ENCODE measurements around the gene ZNF385B.
"Not testable (repeated sequence)": the region's sequence is repeated elsewhere in the genome, so short reads cannot be mapped to it uniquely, and the experiment has no call there.

The ZNF385B gene

DNA sequence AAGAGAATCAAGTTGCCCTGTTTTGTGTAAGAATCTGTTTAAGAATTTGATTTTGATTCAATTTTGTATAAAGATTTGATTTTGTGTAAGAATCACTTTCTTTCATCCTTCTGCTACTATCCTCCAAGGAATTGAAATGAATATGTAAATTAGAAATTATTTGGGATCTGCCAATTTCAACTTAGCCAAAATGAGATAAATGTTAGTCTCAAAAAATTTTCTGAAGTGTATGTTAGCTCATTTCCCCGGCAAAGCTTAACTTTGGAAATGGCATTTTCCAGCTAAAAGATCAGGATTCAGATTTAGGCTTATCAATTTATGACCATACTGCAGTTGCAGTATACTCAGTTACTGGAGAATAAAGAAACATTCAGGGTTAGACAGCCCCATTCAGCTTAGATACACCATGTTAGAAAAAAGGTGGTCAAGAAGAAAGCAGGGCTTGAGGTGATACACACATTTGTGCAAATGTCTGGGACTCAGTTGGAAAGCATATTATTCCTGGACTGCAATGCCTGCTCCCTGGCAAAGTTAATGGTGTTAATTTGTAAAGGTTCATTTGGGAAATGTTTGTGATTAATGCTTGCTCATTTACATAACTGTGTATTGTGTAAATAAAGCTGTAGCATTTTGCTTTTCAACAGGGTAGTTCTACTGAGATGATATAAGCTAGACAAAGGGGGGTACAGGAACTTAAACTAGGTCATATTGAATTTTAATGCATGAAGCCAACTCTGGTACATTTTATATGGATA lies 349.0 kb downstream of the ZNF385B start:
- DNase-seq (ENCODE audit: low read depth, low spot score): no peak

GRCh38 chr2:179511105-179511789 lies 350.2 kb downstream of the ZNF385B start:
- no peak for DNase-seq (ENCODE audit: low read depth, low spot score)

DNA sequence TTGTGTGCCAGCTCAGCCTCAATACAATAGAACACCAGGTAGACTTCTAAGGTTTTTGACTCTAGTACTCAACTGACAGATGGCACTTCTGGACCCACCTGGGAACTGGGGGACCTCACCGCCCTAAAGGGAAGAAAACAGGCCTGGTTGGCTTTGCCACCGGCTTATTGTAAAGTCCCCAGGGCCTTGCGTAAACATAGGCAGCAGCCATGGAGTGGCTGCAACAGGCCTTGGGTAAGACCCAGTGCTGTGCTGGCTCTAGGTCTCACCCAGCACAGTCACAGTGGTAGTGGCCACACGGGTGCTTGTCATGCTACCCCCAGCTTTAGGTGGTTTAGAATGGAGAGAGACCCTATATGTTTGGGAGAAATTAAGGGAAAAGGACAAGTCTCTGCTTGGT lies 366.1 kb downstream of the ZNF385B start:
- no peak for DNase-seq (ENCODE audit: low read depth, low spot score)

DNA sequence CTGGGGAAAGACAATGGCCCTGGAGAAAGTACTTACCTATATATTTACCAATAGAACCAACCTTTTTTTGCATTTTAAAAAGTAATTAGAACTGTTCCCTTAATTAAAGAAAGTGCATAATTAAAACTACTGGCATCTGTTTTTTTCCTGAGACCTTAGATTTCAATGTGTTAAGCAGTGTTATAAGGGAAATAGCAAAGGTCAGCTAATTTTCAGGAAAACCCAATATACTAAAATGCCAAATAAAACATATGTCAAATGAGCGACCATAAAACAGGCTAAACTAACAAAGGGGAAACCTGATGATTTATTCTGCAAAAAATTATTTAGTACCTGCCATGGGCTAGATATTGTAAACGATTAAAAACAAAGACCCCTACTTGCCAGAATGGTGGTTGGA lies 372.8 kb downstream of the ZNF385B start:
- no peak for DNase-seq (ENCODE audit: low read depth, low spot score)

- no peak for DNase-seq (ENCODE audit: low read depth, low spot score)
Observed at GRCh38 chr2:179487010-179487731, 374.2 kb downstream of the ZNF385B start.

GRCh38 chr2:179483131-179483530 lies 378.3 kb downstream of the ZNF385B start:
- no peak for DNase-seq (ENCODE audit: low read depth, low spot score)

GRCh38 chr2:179479947-179480346 lies 381.5 kb downstream of the ZNF385B start:
- DNase-seq (ENCODE audit: low read depth, low spot score): no peak

DNA sequence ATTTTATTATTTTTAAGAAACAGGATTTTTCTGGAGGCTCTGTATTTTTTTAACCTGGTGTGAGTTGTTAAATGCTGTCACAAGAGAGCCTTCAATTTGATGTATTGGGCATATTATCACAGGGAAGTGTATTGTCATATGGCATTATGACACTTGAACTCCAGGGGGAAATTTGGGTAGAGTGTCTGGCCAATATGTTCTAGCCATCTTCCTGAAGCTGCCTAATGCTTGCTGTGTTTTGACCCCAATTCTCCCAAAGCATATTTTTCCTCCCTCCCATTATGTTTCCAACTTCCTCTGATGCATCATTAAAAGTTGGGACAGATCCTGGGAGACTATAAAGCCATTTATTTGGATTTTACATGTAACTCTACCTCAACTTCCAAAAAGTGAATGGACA lies 382.6 kb downstream of the ZNF385B start:
- no peak for DNase-seq (ENCODE audit: low read depth, low spot score)

GRCh38 chr2:179470992-179471391 lies 390.4 kb downstream of the ZNF385B start:
- no peak for DNase-seq (ENCODE audit: low read depth, low spot score)

- peak; percentile 7 for DNase-seq (ENCODE audit: low read depth, low spot score)
Observed at GRCh38 chr2:179470089-179470488, 391.3 kb downstream of the ZNF385B start.

DNA sequence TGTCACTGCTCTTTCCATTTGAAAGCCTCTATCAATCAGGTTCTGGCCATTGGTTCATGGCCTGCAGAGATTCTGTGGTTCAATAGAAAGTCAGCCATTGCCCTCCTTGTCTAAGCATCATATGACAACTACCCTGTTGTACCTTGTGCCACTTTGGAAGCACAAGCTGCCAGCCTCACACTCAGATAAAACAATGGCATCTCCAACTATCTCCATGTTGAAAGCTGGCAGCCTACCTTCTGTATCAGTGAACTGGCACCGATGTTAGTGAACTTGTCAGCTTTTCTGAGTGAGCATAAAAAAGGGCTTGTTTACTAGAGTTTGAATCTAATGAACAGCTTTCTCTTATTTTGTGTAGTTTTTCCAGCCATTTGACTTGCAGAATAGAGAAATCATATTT lies 393.5 kb downstream of the ZNF385B start:
- DNase-seq (ENCODE audit: low read depth, low spot score): no peak

DNA sequence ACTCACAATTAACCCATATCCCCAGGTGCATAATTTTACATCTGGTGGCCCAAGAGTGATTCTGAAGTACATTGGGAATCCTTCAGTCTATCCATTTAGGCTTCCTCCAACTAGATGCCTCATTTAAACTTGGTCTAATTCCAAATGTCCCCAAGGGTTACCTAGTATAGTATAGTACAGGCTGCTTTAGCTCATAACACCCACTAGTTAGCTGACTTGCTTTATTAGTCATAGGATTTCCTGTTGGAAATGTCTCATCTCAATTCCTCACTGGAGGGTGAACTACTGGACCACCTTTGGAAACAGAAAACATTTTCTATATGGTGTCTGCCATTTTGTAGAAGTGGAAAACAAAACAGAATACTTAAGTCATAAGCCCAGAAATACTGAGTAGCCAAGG lies 394.3 kb downstream of the ZNF385B start:
- DNase-seq (ENCODE audit: low read depth, low spot score): no peak

- DNase-seq (ENCODE audit: low read depth, low spot score): no peak
Observed at GRCh38 chr2:179461420-179461819, 400.0 kb downstream of the ZNF385B start.

DNA sequence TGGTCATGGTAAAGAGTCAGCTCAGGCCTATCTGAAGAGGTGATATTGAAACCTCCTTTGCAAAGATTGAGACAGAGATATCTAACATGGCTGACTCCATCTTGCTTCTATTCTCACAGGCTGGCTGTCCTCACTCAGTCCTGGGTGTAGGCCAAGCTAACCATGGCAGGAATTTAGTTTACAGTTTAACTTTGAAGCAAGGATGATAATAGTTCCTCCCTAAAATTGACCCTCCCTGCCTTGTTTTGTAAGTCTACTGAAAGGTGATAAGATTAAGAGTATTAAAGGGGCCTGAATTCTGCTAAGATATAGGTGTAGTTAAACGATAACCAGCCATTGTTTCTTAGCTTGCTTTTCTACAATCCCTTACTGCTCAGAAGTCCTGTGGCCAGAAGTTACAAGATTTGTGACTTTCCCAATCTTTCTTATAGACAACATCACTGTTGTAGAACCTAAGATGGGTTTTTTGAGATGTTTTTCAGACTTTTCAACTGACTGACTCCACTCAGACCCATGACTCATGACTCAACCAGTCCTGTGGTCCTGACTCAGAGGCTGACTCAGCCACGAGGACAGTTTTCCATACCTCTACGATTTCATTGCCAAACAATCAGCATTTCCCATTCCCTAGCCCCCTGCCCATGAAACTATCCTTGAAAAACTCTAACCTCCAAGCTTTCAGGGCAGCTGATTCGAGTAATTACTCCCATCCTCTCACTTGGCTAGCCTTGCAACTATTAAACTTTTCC lies 401.1 kb downstream of the ZNF385B start:
- no peak for DNase-seq (ENCODE audit: low read depth, low spot score)

- not testable (repeated sequence) for DNase-seq (ENCODE audit: low read depth, low spot score)
Observed at GRCh38 chr2:179458113-179458512, 403.3 kb downstream of the ZNF385B start.

DNA sequence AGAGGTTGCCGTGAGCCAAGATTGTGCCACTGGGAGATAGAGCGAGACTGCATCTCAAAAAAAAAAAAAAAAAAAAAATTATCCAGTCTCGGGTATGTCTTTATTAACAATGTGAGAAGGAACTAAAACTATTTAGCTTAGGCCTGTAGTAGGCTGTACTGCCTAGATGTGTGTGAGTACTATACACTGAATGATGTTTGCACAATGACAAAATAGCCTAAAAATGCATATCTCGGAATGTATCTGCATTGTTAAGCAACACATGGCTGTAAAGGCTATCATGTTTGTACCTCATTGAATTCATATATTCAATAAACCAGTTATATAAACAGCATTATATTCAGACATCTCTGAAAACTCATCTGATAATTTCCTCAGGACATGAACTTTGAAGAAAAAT lies 405.6 kb downstream of the ZNF385B start:
- DNase-seq (ENCODE audit: low read depth, low spot score): no peak

- DNase-seq (ENCODE audit: low read depth, low spot score): no peak
Observed at GRCh38 chr2:179455172-179455524, 406.3 kb downstream of the ZNF385B start.

DNA sequence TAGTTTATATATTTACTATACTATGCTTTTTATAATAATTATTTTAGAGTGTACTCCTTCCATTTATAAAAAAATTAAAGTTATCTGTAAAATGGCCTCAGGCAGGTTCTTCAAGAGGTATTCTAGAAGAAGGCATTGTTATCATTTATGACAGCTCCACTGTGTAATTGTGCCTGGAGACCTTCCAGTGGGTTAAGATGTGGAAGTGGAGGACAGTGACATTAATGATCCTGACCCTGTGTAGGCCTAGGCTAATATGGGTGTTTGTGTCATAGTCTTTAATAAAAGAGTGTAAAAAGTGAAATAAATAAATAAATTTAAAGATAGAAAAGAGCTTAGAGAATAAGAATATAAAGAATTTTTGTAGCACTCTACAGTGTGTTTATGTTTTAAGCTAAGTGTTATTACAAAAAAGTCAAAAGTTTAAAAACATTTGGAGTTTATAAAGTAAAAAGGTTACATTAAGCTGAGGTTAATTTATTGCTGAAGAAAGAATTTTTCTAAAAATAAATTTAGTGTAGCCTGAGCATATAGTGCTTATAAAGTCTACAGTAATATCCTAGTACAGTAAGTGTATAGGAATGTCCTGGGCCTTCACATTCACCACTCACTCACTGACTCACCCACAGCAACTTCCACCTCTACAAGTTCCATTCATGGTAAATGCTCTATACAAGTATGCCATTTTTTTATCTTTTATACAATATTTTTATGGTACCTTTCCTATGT lies 406.8 kb downstream of the ZNF385B start:
- no peak for DNase-seq (ENCODE audit: low read depth, low spot score)

DNA sequence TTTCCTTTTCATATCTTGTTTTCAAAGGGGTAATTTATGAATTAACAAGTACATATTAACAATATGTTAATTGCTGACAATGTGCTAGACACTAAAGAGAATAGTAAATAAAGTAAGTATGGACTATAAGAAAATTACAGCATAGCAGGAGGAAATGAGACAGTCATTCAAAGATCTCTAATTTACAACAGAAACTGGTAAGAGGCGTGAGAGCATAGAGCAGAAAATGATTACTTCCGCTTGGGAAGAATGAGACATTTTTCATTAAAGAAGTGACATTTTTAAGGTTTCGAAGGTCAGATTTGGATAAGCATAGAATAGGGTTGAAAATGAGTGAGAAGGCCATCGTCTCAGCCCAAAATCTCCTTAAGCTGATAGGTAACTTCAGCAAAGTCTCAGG lies 412.4 kb downstream of the ZNF385B start:
- DNase-seq (ENCODE audit: low read depth, low spot score): no peak

DNA sequence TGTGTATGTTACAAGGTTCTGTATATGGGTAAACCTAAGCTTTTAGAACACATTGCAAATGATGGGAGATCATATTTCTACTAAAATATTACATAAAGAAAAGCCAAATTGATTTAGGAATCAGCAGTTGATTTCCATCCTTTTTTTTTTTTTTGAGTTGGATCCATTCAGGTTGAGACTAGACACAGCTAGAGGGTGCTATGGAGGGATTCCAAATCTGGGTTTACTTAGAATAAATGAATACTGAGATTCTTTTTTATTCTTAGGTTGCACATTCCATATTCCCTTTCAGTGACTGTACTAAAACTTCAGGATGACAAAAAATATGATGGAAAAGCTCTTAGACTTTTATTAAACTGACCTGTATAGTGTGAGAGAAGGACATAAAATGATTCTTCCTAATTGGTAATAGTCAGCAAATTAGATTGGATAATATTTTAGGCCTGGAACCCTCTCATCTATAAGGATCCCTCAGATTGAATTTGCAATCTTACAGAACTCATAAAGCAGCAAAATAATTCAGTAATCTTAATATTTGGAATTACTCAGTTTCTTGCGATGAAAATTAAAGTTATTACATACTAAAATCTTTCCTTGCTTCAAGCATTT lies 413.5 kb downstream of the ZNF385B start:
- no peak for DNase-seq (ENCODE audit: low read depth, low spot score)

- DNase-seq (ENCODE audit: low read depth, low spot score): no peak
Observed at GRCh38 chr2:179447421-179447820, 414.0 kb downstream of the ZNF385B start.
